Measurements from ENCODE around the gene NDE1. TPM values are rescaled to one million over a fixed set of nuclear protein-coding genes. Genes with fewer than 3 reads are reported as not detected.

Gene NDE1
- total and polyA plus RNA-seq, 2 of the 8 experiments (the other 6 are each of a cell fraction or from before 2014, with no cell fraction given) = 13.3 to 41.3 TPM

GRCh38 chr16:15609286-15609649 is 40.8 kb upstream of the NDE1 start (continued):
- TF ChIP-seq HDAC2 (IDR thresholded peaks at IDR 0.05; ENCODE audit: borderline replicate concordance in 1 of 2, low read depth in 2 of 2, low read length in 2 of 2) (no peak), BRCA1 (IDR thresholded peaks at IDR 0.05; ENCODE audit: low read depth, low read length) (no peak), POU5F1 (IDR thresholded peaks at IDR 0.05; ENCODE audit: low read depth, low read length) (no peak), TCF12 (IDR thresholded peaks at IDR 0.05; ENCODE audit: low read depth, low read length) (no peak), CREB1 (IDR thresholded peaks at IDR 0.05) (no peak), CHD2 (IDR thresholded peaks at IDR 0.05; ENCODE audit: low read length) (no peak)

All from H1 (cell line).